Activated CD4-positive, CD25-positive, alpha-beta regulatory T cell treated with anti-CD3 and anti-CD28 coated beads, Interleukin-2, amount 50 U/mL, for 24 hours (primary cell): Measurements from ENCODE around the gene CD72.

Source experiments
- ATAC-seq, 2 donors: fragments of 150-1000 bp; cut with Tn5 transposase; one replicate each; pipeline ENCODE4 v1.10.0; 2021; ENCODE audit warnings: mild to moderate bottlenecking in 1 of 2, moderate library complexity in 1 of 2

CD72 gene

DNA sequence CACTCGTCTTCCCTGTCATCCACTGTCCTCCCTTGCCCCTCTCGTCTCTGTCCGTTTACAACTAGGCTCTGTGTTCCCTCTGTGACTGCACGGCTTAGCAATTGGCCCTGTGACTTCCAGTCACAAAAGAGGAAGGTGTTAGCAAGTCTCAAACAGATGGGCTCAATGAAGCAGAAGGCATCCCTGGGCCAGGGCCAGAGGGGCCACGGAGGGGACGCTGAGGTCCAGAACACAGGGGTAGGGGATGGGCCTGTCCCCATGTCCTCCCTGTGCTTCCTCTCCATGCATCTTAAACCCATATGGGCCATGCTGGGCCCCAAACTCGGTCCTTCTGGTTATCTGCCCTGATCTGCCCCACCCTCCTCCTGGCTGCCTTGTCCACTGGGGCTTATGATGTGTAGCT is at the start of gene CD72:
CD72 (minus strand) TSS at position 89 of the 403 bp plus-strand sequence. CDS start 110 bp downstream, outside the sequence.
- ATAC-seq: no peak

GRCh38 chr9:35667939-35668338 is 49.7 kb upstream of the CD72 start:
- ATAC-seq: no peak

GRCh38 chr9:35666549-35666948 is 48.3 kb upstream of the CD72 start:
- ATAC-seq: no peak

- ATAC-seq: no peak
These were observed 47.8 kb upstream of the CD72 start for GRCh38 chr9:35666045-35666444.

DNA sequence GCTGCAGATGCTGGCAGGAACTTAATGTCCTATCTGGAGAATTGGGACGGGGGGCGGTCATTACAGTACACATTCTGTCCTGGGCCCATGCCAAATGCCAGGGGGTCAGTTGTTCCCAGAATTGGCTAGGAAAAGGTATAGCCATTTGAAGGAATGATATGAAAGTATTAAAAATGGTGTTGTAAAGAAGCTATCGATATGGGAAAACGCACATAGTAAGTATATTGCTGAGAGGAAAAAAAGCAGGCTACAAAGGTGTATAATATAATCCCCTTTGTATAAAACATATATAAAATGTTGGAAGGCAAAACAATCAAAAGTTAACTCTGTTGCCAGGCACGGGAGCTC is 47.2 kb upstream of the CD72 start:
- ATAC-seq: no peak

DNA sequence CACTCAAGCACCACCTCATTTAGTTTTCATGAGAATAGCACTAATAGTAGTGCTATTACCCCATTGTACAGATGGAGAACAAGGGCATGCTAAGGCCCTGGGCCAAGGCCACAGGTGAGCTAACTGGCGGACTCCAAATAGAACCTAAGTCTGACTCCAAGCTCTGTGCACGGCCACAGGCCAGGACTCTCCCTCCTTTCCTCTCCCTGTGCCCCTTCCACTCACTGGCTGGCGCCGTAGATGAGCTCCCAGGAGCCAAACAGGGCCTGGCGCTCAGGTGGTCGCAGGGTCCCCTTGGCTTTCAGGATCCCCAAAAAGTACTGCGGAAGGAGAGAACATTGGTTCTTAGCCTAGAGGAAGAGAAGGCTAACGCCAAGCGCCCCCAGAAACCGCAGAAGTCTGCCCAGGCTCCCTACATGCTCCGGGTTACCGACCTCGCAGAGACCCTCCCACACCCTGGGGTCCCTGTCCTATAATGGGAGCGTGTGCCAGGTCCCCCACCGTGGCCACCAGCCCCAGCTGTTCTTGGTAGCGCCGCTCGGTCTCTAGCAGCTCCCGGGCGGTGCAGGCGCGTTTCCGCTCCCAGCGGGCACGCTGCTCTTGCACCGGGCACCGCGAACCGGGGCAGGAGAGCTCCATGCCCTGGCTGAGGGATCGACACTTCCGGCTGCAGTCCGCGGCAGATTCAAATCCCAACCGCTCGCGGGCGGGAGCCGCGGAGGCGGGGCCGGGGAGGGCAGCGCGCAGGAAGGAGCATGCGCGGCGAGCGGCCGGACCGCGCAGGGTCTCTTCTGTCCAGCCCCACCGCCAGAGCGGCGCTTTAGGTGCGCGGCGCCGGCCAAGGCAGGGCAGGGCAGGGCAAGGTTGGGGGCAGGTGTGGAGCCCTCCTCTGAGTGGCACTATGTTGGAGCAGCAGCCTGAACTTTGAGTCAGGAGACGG is 46.6 kb upstream of the CD72 start, which contains the start of gene ARHGEF39:
ARHGEF39 (minus strand) TSS at position 665 of the 940 bp plus-strand sequence; CDS start at position 639, 26 bp downstream.
- ATAC-seq: peak; percentile 86 to 89

DNA sequence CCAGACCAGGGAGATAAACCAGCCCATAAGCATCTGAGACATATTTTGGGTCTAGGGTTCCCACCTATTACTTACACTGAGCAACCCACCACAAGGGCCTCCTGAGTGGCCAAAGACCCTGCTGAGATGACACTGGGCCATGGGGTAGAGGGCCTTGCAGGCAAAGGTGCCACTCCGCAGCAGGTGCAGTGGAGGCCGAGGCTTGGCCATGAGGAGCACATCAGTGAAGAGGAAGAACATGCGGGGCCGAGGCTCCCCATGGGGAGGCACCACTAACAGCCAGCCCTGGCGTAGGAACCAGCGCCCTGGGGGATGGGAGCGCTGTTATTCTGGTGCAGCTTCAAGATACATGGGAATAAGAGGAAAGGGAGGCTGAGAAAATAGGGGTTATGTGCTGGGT is 44.2 kb upstream of the CD72 start:
- no peak for ATAC-seq

- no peak for ATAC-seq
These were observed 43.6 kb upstream of the CD72 start for GRCh38 chr9:35661756-35662350.

DNA sequence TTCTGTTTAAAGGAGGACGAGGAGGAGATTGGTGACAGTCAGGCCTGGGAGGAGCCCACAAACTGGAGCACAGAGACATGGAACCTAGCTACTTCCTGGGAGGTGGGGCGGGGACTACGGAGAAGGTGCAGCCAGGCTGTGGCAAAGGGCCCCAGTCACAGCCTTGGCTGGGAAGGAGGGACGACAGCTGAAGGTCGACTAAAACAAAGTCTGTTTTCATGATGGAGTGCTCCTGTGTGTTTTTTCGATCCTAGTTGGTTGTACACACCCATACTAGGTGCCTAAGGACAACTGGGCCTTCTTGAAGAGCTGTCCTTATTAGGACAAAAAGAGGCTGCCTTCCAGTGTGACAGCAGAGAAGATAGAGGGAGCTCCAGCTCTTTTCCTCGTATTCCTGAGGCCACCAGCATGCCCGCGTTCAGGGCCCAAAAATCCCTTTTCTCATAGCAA is 42.8 kb upstream of the CD72 start:
- ATAC-seq: no peak

DNA sequence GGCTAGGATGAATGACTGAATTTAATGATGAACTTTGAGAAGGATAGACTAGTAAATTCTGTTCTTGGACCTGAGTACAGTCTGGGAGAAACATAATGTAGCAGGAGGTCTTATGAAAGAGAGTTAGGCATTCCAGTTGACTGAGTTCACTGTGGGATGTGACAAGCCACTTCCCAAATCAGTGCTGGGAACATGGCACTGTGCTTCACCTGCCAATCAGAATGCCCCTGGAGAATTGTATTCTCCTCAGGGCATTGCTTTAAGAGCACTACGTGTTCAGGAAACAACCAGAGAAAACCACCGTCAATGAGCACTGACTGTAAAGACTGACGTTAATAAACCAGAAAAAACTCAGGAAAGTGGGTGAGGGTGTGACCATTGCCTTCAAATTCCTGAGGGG is 41.1 kb upstream of the CD72 start:
- no peak for ATAC-seq

DNA sequence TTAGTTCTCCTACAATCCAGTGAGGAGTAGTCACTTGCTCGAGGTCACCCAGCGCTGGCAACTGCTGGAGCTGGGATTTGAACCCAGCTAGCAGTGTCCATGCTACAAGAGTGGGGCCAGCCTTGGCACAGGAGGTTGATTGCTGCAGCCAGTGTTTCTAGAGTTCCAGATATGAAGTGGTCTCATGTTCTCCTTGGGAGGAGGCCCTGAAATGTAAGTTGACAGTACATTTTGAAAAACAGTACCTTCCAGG is 40.7 kb upstream of the CD72 start:
- ATAC-seq: no peak

DNA sequence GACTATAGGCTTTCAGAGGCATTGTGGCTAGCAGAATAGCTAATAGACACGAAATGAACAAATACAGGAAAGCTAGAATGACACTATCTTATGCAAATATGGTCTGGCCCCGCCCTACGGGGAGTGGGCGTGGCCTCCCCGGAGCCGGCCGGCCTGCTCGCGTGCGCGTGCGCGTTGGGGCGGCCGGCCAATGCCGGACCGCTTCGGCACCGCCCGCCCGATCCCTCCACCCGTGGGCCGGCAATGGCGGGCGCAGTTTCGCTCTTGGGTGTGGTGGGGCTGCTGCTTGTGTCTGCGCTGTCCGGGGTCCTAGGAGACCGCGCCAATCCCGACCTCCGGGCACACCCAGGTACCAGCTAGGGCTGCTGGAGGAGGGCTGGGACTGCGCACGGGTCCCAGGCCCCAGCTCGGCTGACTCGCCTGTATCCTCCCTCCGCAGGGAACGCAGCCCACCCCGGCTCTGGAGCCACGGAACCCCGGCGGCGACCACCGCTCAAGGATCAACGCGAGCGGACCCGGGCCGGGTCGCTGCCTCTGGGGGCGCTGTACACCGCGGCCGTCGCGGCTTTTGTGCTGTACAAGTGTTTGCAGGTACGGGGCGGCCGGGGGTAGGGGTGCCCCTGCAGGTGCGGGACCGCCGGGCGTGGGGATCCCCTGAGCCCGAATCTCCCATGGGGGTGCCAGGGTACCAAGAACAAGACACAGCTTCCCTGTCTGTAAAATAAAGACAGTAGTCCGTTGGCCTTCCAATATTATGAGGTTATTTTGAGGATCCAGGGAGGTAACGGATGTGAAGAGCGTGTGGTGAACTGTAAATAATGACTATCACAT is 40.1 kb upstream of the CD72 start, which contains the start of gene CCDC107:
CCDC107 (plus strand) TSS at position 156 of the 831 bp plus-strand sequence; CDS start at position 244, 88 bp downstream.
- peak; percentile 52 to 55 for ATAC-seq

GRCh38 chr9:35657546-35658136 is 39.4 kb upstream of the CD72 start, which contains the start of gene RMRP:
Gene RMRP, minus strand, starts transcription at chr9:35658019.
- peak; percentile 95 to 96 for ATAC-seq

GRCh38 chr9:35656831-35657545 is 38.8 kb upstream of the CD72 start:
- ATAC-seq: no peak

GRCh38 chr9:35656348-35656747 is 38.1 kb upstream of the CD72 start:
- ATAC-seq: no peak

- no peak for ATAC-seq
These were observed 35.4 kb upstream of the CD72 start for GRCh38 chr9:35653611-35654010.

DNA sequence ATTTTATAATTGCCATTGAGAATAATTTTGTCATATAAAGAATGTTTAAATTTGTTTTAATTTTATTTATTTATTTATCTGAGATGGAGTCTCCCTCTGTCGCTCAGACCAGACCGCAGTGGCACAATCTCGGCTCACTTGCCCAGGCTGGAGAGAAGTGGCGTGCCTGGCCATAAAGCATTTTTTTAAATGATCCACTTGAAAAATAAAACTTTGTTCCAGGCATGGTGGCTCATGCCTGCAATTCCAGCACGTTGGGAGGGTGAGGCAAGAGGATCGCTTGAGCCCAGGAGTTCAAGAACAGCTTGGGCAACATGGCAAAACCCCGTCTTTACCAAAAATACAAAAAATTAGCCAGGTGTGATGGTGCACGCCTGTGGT is 34.6 kb upstream of the CD72 start:
- no peak for ATAC-seq

DNA sequence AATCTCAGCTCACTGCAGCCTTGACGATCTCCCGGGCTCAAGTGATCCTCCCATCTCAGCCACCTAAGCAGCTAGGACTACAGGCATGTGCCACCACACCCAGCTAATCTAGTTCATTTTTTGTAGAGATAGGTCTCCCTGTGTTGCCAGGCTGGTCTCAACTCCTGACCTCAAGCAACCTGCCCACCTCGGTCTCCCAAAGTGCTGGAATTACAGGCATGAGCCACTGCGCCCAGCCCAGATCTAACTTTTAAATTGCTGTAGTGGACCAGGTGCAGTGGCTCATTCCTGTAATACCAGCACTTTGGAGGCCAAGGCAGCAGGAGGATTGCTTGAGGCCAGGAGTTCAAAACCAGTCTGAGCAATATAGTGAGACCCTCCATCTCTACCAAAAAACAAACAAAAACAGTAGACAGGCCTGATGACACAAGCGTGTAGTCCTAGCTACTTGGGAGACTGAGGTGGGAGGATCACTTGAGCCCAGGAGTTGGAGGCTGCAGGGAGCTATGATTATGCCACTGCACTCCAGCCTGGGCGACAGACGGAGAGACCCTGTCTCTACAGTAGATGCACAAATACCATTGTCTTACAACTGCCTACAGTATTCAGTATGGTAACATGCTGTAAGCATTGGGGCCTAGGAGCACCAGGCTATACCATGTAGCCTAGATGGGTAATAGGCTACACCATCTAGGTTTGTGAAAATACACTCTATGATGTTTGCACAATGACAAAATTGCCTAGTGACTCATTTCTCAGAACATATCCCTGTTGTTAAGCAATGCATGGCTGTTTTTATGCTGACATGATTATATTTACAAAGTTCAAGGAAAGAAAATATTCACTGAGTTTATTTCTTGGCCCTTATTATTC is 34.0 kb upstream of the CD72 start:
- ATAC-seq: no peak

- ATAC-seq: no peak
These were observed 32.3 kb upstream of the CD72 start, which contains the start of gene SIT1 for GRCh38 chr9:35650341-35651158. Gene SIT1, minus strand, starts transcription at chr9:35650931. Its CDS starts 78 bp downstream, at chr9:35650853.
